Endothelial cell of umbilical vein (primary cell): ENCODE results near the gene AGBL4. TPM values are rescaled to one million over a fixed set of nuclear protein-coding genes. Genes with fewer than 3 reads are reported as not detected.

Experiments used
- BruUV-seq: library from RNA; stranded (reverse); fragments of 400-500 nt; replicated peaks from 2 replicates; lab custom pipeline; 2021; lab: Mats Ljungman, UMichigan
- CTCF ChIA-PET: fragments of 300-600, 350-600 bp; sonication (Branson Sonifier 250); formaldehyde crosslinking; loops from one replicate; lab custom pipeline; 2021; ENCODE audit warnings: antibody characterized with exemption, inconsistent platforms; lab: Charles Lee
- POLR2A ChIA-PET: fragments of 300-600, 350-600 bp; sonication (Branson Sonifier 250); formaldehyde crosslinking; loops from one replicate; lab custom pipeline; 2021; ENCODE audit warnings: antibody characterized with exemption, inconsistent platforms; lab: Charles Lee
- DNase-seq: peaks from one replicate; pipeline ENCODE4 v3.0.0-alpha.2; 2011; ENCODE audit warnings: low read depth, low spot score
- FAIRE-seq: peaks from 2 replicates; lab custom pipeline; 2011; peaks lifted over from hg19 to GRCh38; lab: Jason Lieb, UNC
- H2AFZ ChIP-seq: 2 replicates; pipeline ENCODE4 v1.6.0; 2012; ENCODE audit warnings: low read depth, low read length, control low read depth, inconsistent platforms
- H3K27ac ChIP-seq: 2 replicates; pipeline ENCODE4 v1.5.1; 2011; ENCODE audit warnings: low read depth, mild to moderate bottlenecking, control low read depth, low read length, moderate library complexity; ENCODE audit not compliant: insufficient read depth
- H3K27me3 ChIP-seq, 2 experiments: 2 replicates each; pipeline versions ENCODE4 v1.6.0 to v1.6.1; 2011; ENCODE audit warnings: low read length in 2 of 2, mixed read lengths in 1 of 2; ENCODE audit not compliant: control insufficient read depth in 2 of 2, insufficient read depth in 2 of 2
- H3K36me3 ChIP-seq, 2 experiments: 2 replicates in 1 of 2; 3 replicates in 1 of 2; pipeline ENCODE4 v1.5.1; 2011; ENCODE audit warnings: low read length in 2 of 2, mild to moderate bottlenecking in 1 of 2, moderate library complexity in 1 of 2; ENCODE audit not compliant: control insufficient read depth in 2 of 2, insufficient read depth in 2 of 2; ENCODE audit errors: extremely low read depth in 1 of 2
- H3K4me1 ChIP-seq: 3 replicates; pipeline ENCODE4 v1.5.1; 2011; ENCODE audit warnings: mild to moderate bottlenecking, low read length; ENCODE audit not compliant: control insufficient read depth, insufficient read depth; ENCODE audit errors: extremely low read depth
- H3K4me2 ChIP-seq: 2 replicates; pipeline ENCODE4 v1.6.1; 2011; ENCODE audit warnings: low read length, control low read depth, mixed read lengths; ENCODE audit not compliant: insufficient read depth
- H3K4me3 ChIP-seq, 3 experiments: fragments of 200-600 bp in 1 of 3; sonication (generic), shearing (Covaris generic) in 1 of 3; replicated peaks in 1 of 3; 2 replicates each; pipeline ENCODE4 v1.5.1; 2011 to 2016; ENCODE audit warnings: control low read depth in 3 of 3, low read length in 3 of 3, mild to moderate bottlenecking in 2 of 3, inconsistent platforms in 1 of 3, low read depth in 1 of 3, moderate library complexity in 1 of 3; ENCODE audit not compliant: insufficient read depth in 1 of 3
- H3K79me2 ChIP-seq: 2 replicates; pipeline ENCODE4 v1.6.0; 2012; ENCODE audit warnings: low read length, inconsistent platforms; ENCODE audit not compliant: control insufficient read depth, insufficient read depth
- H3K9ac ChIP-seq: replicated peaks from 2 replicates; pipeline ENCODE3; 2011; ENCODE audit warnings: low read length, control low read depth; ENCODE audit not compliant: insufficient read depth; ENCODE audit errors: extremely low read depth
- H3K9me1 ChIP-seq: replicated peaks from 3 replicates; pipeline ENCODE4 v1.6.0; 2011; ENCODE audit warnings: mild to moderate bottlenecking, low read length; ENCODE audit not compliant: control insufficient read depth, insufficient read depth; ENCODE audit errors: extremely low read depth
- H3K9me3 ChIP-seq: replicated peaks from 2 replicates; pipeline ENCODE4 v1.5.1; 2012; ENCODE audit warnings: low read length, inconsistent platforms; ENCODE audit not compliant: control insufficient read depth, insufficient read depth
- H4K20me1 ChIP-seq: replicated peaks from 2 replicates; pipeline ENCODE3; 2011; ENCODE audit warnings: mild to moderate bottlenecking, low read length; ENCODE audit not compliant: control insufficient read depth, insufficient read depth; ENCODE audit errors: extremely low read depth
- CTCF ChIP-seq, 2 donors: IDR thresholded peaks; 1 replicate in 1 of 2; 2 replicates in 1 of 2; pipeline ENCODE4 v1.5.1; 2011; ENCODE audit warnings: low read length in 2 of 2, mild to moderate bottlenecking in 2 of 2, moderate library complexity in 2 of 2, control low read depth in 1 of 2, inconsistent platforms in 1 of 2, low read depth in 1 of 2; ENCODE audit not compliant: insufficient read depth in 1 of 2; ENCODE audit errors: extremely low read depth in 1 of 2
- EZH2 ChIP-seq: IDR thresholded peaks from 2 replicates; pipeline ENCODE4 v1.6.1; 2012; ENCODE audit warnings: borderline replicate concordance, low read depth, mild to moderate bottlenecking, moderate library complexity, low read length, inconsistent platforms; ENCODE audit not compliant: severe bottlenecking
- FOS ChIP-seq: IDR thresholded peaks from 2 replicates; pipeline ENCODE4 v1.6.1; 2011; ENCODE audit warnings: mild to moderate bottlenecking, low read length, moderate library complexity, borderline replicate concordance; ENCODE audit not compliant: insufficient read depth
- GATA2 ChIP-seq: IDR thresholded peaks from 2 replicates; pipeline ENCODE4 v1.7.0; 2011; ENCODE audit warnings: low read depth, mild to moderate bottlenecking, moderate library complexity, mixed read lengths, low read length; ENCODE audit not compliant: insufficient read length, insufficient read depth
- JUN ChIP-seq: IDR thresholded peaks from 2 replicates; pipeline ENCODE4 v1.6.1; 2011; ENCODE audit warnings: borderline replicate concordance, low read depth; ENCODE audit not compliant: insufficient read length, insufficient read depth
- MAX ChIP-seq: IDR thresholded peaks from 2 replicates; pipeline ENCODE4 v1.6.1; 2011; ENCODE audit not compliant: insufficient read depth, insufficient read length
- MYC ChIP-seq: IDR thresholded peaks from one replicate; pipeline ENCODE4 v1.6.1; 2011; ENCODE audit warnings: mild to moderate bottlenecking, low read depth, low read length
- POLR2AphosphoS5 ChIP-seq: IDR thresholded peaks from 2 replicates; pipeline ENCODE4 v1.6.1; 2012; ENCODE audit warnings: low read depth, mild to moderate bottlenecking, control low read depth, low read length, moderate library complexity; ENCODE audit not compliant: insufficient read depth
- dilution Hi-C: fragments of 300-500 bp; cut with MboI; formaldehyde crosslinking; loops from one replicate; pipeline ENCODE4 v1.15.0; 2019; ENCODE audit warnings: low sequenced_read_pairs; ENCODE audit not compliant: extremely low pct_ligation_motif_present
- intact Hi-C: fragments of 100-400 bp; cut with micrococcal nuclease; formaldehyde crosslinking; loops from one replicate; pipeline ENCODE4 v1.10.0; 2022
- polyA plus RNA-seq, 4 experiments: library from polyadenylated mRNA; depleted of rRNA in 3 of 4; stranded (reverse) in 3 of 4; unstranded in 1 of 4; fragments of >200 nt; gene quantifications; 2 replicates each; pipeline versions ENCODE4 v1.2.1 to v1.2.3, GENCODE V29; 2011 to 2012; ENCODE audit warnings: missing spikeins in 1 of 4
- total RNA-seq: library from RNA; stranded (reverse); gene quantifications from 2 replicates; pipeline ENCODE4 v1.2.3, GENCODE V29; 2021

AGBL4 gene
- total and polyA plus RNA-seq, 2 donors (not counting 3 experiments of a cell fraction or from before 2014, with no cell fraction given): not detected

- ChIA-PET CTCF (no interaction called here), POLR2A (no interaction called here)
- Histone ChIP-seq H3K9ac (no peak overlapping the region), H3K4me2 (no peak overlapping the region), H4K20me1 (no peaks in the 10 kb centered on the region), H3K9me1 (no peaks in the 10 kb centered on the region), H3K9me3 (peaks cover 5% of the 10 kb centered on the region), H3K4me3 (no peak overlapping the region), H3K4me1 (no peaks in the 10 kb centered on the region), H3K36me3 (no peaks in the 10 kb centered on the region), H3K27ac (no peak overlapping the region), H3K79me2 (no peaks in the 10 kb centered on the region), H3K27me3 (no peaks in the 10 kb centered on the region), H2AFZ (no peak overlapping the region)
- no TSS peak for BruUV-seq
- DNase-seq (no peak), FAIRE-seq (no peak)
- dilution Hi-C loops: no loop called here
- TF ChIP-seq MAX (no peak), MYC (no peak), CTCF (IDR thresholded peaks at IDR 0.05; ENCODE audit: extremely low read depth in 1 of 2, insufficient read depth in 1 of 2, low read depth in 1 of 2, low read length in 2 of 2) (no peak), JUN (no peak), EZH2 (no peak), FOS (no peak), GATA2 (no peak), POLR2AphosphoS5 (no peak)
- intact Hi-C loops: no loop called here
These were observed 995.4 kb downstream of the AGBL4 start for GRCh38 chr1:49028396-49028795.
